GM21360 (cell line): ENCODE results near the gene FZD4.
"Not testable (repeated sequence)": the region's sequence is repeated elsewhere in the genome, so short reads cannot be mapped to it uniquely, and the experiment has no call there.

Source experiments
- ATAC-seq: cut with Tn5 transposase; IDR thresholded peaks from one replicate; pipeline ENCODE4 v1.9.1; 2021; ENCODE audit warnings: mild to moderate bottlenecking, moderate library complexity; ENCODE audit not compliant: unreplicated experiment

Gene FZD4

DNA sequence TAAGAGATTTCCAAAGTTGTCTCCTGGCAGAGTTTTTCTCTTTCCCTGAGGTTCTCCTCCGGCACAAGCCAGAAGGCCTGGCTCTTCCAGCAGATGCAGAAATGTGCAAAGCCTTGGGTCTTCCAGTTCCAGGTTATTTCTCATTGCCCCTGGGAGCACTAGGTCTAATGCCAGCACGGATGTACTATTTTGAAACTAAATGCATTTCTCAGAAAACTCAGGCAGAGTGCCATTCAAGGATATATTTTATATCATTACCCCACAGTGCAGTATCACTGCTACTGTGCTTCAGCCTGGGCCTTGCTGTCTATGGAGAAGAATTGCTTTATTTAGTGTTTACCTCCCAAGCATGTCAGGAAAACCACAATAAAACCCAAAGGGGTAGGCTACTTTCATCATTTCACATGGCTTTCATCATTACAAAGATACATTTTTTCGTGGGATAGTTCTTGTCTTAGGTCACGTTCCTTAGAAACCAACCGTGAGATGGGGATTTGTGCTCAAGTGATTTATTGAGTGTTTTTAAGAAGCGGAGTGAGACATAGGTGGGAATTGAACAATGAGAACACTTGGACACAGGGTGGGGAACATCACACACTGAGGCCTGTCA lies 22.4 kb upstream of the FZD4 start:
- no peak for ATAC-seq

DNA sequence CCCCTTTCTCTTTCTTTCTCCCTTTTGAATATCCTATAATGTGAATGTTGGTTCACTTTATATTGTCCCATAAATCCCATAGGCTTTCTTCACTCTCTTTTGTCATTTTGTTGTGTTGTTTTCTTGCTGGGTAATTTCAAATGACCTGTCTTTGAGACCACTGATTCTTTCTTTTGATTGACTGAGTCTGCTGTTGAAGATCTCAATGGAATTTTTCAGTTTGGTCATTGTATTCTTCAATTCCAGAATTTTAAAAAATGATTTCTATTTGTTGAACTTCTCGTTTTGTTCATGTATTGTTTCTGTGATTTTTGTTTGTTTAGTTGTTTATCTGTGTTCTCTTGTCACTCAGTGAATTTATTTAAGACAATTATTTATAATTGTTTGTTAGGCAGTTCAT lies 17.5 kb upstream of the FZD4 start:
- no peak for ATAC-seq

DNA sequence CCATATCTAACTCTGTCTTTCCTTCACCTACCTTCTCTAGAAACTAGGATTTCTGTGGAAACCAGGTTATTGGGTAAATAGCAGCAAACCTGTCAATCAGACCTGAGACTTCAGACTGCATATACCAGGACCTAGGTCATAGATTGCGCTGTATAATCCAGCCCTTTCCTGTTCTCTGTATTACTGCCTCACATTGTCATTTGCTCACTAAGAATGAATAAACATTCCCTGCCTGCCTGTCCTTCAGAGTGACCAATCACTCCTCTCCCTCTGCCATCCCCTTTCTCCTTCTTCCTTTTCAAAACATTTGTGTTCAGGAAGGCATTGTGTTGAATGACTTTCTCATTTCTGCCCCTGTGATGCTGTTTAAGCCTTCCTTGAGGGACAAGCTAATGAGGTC lies 14.1 kb upstream of the FZD4 start:
- no peak for ATAC-seq

DNA sequence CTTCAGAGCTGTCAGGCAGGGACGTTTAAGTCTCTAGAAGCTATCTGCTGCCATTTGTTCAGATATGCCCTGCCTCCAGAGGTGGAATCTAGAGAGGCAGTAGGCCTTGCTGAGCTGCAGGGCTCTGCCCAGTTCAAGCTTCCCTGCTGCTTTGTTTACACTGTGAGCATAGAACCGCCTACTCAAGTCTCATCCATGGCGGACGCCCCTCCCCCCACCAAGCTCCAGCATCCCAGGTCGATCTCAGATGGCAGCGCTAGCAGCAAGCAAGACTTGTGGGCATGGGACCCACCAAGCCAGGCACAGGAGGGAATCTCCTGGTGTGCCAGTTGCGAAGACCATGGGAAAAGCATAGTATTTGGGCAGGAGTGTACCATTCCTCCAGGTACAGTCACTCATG lies 12.4 kb upstream of the FZD4 start:
- not testable (repeated sequence) for ATAC-seq

DNA sequence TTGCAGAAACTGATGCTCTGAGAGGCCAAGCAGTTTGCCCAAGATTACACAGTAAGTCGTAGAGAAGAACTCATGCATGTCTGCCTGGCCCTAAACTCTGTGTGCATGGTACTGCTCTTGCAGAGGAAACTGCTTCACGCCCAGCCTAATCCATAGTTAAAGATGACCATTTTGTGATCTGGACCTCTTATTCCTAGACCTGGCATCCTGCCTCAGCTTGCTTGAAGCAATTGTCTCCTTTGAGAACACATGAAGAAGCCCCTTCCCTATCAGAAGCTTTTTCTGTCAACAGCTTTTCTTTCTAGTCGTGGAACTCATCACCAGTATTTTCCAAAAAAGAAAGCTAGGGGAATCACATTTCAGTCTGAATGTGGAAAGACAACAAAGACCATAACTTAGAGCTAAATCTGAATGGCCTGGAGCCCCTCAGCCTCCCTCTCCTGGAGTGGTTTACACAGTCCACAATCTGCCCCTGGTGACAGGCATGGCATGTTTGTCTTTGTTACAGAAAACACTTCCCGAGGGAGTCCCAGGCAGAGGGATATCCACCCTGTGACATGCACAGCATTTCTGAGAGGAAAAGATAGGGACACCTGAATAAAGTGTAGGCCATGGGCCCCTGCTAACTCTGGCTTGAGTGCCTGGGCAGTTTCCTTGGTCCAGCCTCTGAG lies 2.9 kb upstream of the FZD4 start:
- ATAC-seq, result no peak

DNA sequence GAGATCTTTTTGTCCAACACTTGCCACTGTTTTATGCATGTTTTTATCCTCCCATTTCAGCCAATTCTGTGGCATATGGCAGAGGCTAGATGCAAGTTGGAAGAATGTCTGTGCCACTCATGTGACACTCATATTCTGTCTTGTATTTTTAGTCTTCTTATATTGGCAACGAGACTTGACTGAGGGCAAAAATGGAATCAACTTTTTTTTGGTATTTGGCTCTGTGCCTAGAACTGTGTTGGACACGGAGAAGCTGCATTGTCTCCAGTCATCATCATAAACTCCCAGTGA lies 1.7 kb upstream of the FZD4 start:
- ATAC-seq, result no peak

DNA sequence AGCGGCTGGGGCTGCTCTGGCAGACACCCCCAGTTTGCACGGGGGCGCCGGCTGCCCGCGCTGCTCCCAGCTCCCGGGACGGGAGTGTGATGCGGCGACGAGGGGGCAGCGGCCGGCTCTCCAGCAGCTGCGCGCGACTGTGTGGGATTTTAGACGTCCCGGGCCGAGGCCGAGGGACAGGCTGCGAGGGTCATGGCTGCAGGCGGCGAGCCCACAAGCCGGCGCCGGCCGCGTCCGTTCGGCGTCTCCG lies 159 bp downstream of the FZD4 start:
- ATAC-seq, result peak; percentile 10

DNA sequence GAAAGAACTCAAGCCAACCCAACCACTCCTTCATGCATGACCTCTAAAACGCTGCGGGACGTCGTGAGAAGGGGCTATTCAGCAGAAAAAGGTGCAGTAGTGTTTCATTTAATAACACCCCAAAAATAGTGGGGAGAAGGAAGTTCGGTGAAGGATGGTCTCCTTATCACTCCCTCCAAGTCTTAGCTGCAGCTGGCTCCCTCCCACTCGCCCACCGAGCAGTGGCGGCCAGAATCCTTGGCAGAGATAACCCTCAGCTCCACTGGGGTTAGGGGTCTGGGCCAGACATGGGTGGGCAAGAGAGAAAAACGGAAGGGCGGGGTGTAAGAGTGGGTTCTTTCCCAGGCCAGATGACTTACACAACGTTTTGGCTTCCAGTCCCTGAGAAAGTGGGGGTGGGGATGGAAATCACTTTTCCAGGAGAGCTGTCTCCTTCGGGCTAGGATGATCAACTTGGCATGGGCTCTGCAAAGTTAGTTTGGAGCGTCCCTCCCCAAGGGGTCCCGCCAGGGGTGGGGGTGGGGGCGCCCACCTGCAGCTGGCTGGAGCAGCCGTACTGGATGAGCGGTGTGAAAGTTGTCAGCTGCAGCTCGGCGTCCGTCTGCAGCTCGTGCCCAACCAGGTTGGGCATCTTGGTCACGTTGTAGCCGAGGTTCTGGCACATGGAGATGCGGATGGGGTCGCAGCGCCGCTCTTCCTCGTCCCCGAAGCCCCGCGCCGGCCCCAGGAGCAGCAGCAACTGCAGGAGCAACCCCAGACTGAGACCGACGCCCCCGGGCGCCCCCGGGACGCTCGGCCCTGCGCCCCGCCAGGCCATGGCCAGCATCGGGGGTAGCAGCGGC lies 705 bp downstream of the FZD4 start:
- ATAC-seq, result no peak

DNA sequence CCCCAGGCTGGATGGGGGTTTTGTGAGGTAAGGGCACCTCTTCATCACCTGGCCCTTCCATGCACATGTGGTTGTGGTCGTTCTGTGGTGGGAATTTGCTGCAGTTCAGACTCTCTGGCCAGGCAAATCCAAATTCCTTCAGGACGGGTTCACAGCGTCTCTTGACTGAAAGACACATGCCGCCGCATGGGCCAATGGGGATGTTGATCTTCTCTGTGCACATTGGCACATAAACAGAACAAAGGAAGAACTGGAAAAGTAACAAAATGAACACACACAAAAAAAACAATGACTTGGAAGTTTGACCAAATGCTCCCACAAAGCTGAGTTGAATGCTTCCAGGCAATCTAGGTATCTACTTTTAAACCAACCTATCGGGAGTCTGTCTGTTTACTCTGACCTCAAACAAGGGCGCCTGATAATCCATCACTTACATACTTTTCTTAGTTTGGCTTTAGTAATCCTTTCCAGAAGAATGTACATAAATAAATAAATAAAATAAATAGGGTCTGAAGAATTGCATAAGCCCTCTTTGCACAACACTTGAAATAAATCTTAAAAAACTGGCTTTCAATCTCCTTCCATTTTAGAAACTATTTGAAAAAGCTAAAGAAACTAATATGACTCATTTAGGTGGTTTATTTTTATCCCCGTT lies 2.8 kb downstream of the FZD4 start:
- ATAC-seq, result no peak

DNA sequence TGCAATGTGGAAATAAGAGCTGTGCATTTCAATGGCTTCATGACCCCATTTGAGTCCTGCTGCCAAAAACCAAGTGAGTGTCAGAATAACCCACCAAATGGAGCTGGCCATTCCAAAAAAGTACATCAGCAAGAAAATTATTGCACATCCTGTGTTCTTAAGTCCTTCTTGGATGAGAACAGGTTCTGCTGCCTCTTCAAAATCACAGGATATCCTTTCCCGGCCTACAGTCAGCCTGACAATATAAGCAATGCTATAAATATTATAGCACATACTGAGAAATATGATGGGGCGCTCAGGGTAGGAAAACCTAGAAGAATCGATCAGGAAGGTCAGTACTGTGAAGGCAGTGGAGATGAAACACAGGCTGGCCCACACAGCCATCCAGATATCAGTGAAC lies 3.5 kb downstream of the FZD4 start:
- no peak for ATAC-seq

DNA sequence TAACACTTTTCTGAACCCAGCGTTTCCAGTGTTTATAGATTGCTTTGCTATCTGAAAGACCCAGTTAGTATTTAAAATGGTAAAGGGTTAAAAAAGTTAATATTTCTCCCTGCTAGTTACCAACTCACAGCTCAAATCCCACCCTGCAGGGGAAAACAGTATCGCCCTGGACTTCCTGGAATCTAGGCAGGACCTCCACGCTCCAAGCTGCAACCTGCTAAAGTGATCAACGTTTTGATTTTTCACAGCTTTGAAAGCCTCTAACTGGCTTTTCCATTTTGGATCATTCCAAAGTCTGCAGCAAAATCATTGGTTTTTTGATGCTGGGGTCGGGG lies 4.6 kb downstream of the FZD4 start:
- no peak for ATAC-seq

DNA sequence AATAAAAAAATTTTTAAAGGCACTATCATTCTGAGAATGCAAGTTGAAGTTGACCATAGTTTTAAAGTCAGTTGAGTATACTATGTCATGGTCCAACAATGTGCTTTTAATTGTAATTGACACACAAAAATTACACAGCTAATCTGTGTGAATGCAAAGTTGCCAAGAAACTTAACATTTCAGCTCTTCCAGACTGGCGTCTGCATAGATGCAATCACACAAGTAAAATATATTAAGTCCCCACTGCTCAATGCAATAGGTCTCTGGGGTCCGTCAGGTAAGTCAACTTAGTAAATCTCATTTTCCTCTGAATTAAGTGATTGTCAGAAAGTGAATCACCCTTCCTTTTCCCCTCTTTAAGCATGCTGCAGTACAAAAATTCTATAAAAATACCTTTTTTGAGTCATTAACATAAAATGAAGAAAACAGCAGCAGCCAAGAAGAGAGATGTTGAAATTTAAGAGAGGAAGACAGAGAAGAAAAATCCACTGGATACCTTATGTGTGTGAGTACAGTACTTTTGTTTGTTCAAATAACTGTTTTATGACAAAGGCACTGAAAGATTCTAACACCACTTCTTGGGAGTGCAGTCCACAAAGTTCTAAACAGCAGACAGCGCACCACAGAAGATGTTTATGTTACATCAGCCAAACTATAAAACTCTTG lies 5.1 kb downstream of the FZD4 start:
- no peak for ATAC-seq

DNA sequence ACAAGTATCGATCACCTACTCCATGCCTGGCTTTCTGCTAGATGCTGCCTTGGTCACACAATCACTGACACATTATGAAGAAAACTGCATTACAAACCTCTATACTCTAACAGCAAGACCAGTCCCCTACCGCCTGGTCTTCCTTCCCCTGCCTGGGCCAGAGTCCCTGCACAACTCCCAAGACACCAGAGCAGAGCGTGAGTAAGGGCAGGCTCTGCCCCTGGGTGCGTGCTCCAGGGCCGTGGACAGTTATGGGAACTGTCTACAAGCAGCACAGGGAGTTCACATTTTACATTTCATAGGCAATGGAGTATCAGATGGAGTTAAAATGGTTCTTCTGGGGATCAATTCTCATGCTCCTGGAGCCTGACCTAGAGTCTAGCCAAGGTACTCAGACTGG lies 6.5 kb downstream of the FZD4 start:
- no peak for ATAC-seq

DNA sequence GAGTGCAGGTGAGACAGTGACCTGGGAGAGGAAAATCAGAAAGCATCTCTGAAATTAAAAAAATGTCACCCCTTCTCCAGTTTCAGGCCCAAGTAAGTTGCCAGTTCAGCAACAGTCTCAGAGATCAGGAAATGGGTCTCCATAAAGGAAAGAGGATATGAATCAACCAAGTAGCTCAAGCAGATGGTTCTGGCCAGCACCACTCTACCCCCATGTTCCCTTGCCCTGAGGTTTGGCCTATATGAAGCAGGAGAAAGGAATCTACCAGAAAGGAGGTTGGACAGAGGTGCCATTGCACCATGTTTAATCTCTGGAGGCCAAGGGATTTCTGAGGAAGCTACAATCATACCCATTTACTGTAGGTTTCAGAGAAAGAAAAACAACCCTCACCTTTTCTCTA lies 7.7 kb downstream of the FZD4 start:
- no peak for ATAC-seq

DNA sequence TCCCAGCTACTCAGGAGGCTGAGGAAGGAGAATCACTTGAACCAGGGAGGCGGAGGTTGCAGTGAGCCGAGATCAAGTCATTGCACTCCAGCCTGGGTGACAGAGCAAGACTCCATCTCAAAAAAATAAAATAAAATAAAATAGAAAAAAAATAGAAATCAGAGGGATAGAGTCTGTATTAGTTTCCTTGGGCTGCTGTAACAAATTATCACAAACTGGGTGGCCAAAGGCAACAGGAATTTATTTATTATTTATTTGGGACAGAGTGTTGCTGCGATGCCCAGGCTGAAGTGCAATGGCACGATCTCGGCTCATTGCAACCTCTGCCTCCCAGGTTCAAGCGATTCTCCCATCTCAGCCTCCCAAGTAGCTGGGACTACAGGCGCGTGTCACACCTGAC lies 11.7 kb downstream of the FZD4 start:
- not testable (repeated sequence) for ATAC-seq

DNA sequence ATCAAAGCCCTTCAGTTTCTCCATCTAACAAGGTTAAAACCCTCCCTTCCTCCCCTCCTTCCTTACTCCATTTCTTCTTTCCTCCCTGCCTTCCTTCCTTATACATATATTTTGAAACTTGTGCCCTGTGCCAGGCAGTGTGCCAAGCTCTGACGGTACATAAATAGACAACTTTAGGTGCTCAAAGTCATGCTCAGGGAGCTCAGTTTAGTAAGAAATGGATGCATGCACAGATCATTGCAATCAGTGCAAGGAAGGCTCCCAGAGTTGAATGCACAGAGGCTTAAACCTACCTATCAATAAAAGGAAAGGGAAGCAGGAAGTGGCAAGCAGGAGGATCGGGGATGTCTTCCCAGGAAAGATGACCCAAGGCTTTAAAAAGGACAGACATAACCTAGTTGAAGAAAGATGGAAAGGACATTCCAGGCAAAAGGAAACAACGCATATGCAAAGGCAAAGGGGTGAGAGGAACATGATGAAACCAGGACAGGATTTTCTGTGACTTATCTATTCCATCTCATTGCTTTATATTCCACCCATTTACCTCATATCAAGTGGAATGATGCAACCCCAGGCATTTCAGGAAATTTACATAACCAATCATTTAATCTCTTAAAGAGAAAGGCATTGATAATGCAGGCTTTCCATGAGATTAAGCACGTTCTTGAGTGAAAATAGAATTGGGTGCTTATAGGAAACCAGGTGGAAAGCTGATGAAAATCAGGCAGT lies 13.2 kb downstream of the FZD4 start:
- ATAC-seq, result no peak

DNA sequence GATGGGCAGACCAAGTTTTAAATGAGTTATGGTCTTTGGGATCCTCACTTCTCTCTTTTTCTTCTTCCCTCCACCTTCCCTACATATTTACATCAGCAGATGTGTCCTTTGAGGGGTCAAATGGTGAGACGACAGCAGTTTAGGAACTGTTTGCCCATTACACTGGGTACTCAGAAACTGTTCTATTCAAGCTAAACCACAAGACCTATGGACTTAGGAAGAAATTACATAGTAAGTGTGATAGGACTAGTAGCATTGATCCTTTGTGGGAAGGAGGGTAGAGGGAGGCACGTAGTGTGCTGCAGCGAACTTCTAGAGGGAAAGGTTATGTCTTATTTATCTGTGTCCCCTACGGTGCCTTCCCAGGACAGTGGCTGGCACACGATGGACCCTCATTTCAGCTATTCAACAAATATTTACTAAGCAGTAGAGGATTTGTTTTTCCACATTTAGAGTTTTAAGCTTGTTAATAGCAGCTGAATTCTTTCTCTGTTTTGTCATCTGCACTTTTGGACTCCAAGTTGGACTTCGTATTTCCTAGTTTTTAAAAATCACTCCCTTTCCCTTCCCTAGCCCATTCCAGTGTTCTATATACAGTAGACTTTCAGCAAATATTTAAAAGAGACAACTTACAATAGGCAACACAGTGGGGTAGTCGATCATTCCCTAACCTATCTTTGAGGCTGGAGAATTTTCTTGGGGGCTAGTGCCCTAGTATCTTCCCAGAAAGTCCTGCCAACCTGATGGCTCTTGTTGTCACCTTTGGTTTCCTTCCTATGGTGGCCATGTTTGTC lies 13.9 kb downstream of the FZD4 start:
- no peak for ATAC-seq

DNA sequence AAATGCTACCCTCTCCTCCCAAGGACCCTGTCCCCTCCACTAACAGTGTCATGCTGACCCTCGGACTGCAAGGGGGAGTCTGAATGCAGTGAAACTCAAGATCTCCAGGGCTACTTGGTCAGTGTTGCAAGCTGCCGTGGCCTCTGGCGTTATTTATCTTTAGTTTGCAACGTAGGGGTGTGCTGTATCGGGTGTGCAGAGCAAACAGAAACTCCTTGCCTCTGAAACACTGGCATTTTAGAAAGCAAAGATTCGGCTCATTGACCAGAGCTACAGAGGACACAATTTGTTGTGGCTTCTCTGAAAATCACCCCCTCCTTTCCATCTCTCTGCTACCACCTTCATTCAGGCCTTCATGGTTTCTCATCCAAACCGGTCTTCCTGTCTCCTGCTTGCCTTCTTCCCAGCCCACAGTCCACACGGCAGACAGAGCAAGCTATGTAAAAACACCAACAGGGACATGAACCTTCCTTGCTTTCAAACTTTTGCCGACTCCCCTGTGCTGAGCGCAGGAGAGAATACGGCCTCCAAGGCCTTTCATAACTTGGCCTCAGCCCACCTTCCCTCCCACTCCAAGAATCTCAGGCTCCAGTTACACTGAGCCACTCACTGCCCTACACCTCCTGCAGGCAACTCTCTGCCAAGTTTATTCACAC lies 14.9 kb downstream of the FZD4 start:
- no peak for ATAC-seq

DNA sequence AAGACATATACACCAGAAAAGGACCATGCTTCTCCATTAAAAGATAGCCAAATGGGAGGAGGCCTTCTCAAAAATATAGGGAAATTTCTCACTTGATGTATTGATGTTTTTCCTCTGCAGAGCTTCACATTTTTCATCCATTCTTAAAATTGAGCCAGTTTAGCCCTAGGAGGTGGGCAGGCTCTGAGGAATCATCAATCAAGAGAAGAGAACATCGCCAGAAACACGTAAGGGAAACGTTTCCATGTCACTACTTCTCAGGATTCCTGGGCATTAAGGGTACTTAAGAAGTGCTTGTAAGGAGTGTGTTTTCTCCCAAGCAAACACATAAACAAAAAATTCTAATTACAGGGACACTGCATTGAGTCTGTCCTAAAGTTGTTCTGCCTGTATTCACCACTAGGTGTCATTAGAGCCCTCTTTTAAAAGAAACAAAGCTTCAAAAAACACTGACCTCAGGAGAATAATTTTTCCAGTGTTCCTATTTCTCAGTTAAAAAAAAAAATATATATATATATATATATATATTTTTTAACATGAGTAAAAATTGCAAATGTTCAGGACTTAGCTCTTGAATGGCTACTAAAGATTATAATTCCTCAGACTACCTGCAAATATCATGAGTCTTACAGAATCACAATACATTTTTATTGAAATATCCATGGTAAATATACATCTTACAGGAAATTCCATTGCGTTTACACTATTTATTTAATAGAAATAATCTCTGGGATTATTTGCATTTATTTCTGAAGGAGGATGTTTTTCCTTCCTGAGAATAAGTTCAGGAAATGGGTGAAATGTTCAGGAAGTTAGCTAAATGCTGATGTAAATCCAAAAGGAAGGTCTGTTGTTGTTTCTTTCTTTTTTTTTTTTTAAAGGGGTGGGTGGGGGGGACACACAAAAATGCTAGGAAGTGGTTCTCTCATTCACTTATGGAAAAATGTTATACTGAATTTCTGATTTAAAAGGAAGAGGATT lies 16.0 kb downstream of the FZD4 start:
- ATAC-seq, result no peak
